SK-N-SH (cell line): Measurements from ENCODE around the gene SPEG.

ENCODE experiments used
- FOXM1 ChIP-seq: IDR thresholded peaks from 2 replicates; pipeline ENCODE4 v1.4.0; 2012; ENCODE audit warnings: low read depth, mild to moderate bottlenecking
- RFX5 ChIP-seq: IDR thresholded peaks from 2 replicates; pipeline ENCODE4 v1.6.1; 2012; ENCODE audit warnings: mild to moderate bottlenecking, improper control_type of control experiment, low read length
- SIN3A ChIP-seq: IDR thresholded peaks from 2 replicates; pipeline ENCODE4 v1.6.1; 2012; ENCODE audit warnings: low read depth, mild to moderate bottlenecking, low read length, moderate library complexity, borderline replicate concordance
- TAF1 ChIP-seq: IDR thresholded peaks from 2 replicates; pipeline ENCODE4 v1.6.1; 2012; ENCODE audit warnings: low read depth, mild to moderate bottlenecking, low read length, moderate library complexity, borderline replicate concordance
- TEAD4 ChIP-seq: IDR thresholded peaks from 2 replicates; pipeline ENCODE4 v1.4.0; 2012; ENCODE audit warnings: mild to moderate bottlenecking, borderline replicate concordance; ENCODE audit not compliant: insufficient read depth
- TF ChIP-seq, protein P1 (sequence below): fragments of 200-600 bp; sonication (generic); IDR thresholded peaks from 2 replicates; pipeline ENCODE4 v1.6.1; 2017; ENCODE audit warnings: antibody characterized with exemption, mild to moderate bottlenecking, moderate library complexity
- TF ChIP-seq, protein P2 (sequence below): fragments of 150-350 bp; IDR thresholded peaks from 2 replicates; pipeline ENCODE4 v1.6.1; 2016; ENCODE audit warnings: mild to moderate bottlenecking, low read depth, low read length

DNA sequence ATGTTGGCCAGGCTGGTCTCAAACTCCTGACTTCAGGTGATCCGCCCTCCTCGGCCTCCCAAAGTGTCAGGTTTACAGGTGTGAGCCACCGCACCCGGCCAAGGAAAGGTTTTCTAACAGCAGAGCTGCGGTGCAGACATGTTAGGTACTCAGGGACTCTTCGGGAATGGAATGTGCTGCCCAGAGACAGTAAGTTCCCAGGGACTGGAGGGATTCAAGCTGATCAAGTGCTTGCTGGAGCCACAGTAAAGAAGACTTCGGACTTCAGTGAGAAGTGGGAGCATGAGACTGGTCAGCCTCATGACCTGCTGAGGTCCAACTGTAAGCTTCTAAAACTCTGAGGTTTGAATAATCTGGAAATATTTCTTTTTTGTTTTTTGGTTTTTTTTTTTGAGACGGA lies 24.3 kb upstream of the SPEG start:
- TF ChIP-seq TEAD4, result no peak
- no peak for TF ChIP-seq RFX5
- TF ChIP-seq, protein P1, sequence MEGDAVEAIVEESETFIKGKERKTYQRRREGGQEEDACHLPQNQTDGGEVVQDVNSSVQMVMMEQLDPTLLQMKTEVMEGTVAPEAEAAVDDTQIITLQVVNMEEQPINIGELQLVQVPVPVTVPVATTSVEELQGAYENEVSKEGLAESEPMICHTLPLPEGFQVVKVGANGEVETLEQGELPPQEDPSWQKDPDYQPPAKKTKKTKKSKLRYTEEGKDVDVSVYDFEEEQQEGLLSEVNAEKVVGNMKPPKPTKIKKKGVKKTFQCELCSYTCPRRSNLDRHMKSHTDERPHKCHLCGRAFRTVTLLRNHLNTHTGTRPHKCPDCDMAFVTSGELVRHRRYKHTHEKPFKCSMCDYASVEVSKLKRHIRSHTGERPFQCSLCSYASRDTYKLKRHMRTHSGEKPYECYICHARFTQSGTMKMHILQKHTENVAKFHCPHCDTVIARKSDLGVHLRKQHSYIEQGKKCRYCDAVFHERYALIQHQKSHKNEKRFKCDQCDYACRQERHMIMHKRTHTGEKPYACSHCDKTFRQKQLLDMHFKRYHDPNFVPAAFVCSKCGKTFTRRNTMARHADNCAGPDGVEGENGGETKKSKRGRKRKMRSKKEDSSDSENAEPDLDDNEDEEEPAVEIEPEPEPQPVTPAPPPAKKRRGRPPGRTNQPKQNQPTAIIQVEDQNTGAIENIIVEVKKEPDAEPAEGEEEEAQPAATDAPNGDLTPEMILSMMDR, result no peak
- TF ChIP-seq, protein P2, sequence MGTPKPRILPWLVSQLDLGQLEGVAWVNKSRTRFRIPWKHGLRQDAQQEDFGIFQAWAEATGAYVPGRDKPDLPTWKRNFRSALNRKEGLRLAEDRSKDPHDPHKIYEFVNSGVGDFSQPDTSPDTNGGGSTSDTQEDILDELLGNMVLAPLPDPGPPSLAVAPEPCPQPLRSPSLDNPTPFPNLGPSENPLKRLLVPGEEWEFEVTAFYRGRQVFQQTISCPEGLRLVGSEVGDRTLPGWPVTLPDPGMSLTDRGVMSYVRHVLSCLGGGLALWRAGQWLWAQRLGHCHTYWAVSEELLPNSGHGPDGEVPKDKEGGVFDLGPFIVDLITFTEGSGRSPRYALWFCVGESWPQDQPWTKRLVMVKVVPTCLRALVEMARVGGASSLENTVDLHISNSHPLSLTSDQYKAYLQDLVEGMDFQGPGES, result no peak
- TF ChIP-seq SIN3A, result no peak
- no peak for TF ChIP-seq TAF1
- no peak for TF ChIP-seq FOXM1
